ENCODE data around the gene TXNRD3. TPM values are rescaled to one million over a fixed set of nuclear protein-coding genes. Genes with fewer than 3 reads are reported as not detected.

TXNRD3 gene
- total RNA-seq, 1 experiment from 2014 or later: 6.9 TPM

- no peak for DNase-seq (ENCODE audit: low spot score)
- Mint-ChIP-seq H3K27me3 (ENCODE audit: low read depth) (peaks cover 7% of the 10 kb centered on the region), H3K27ac (no peak overlapping the region), H3K4me1 (peaks cover 6% of the 10 kb centered on the region), H3K9me3 (peaks cover 19% of the 10 kb centered on the region), H3K36me3 (peaks cover 3% of the 10 kb centered on the region; the same call in 1 of the 2 replicates), H3K4me3 (no peak overlapping the region)
- POLR2A ChIA-PET: no interaction called here
- CTCF ChIA-PET: interaction anchor here (0.6 to 1.2 kb wide), 3 partner anchors 12 to 311 kb away, joined by 3 to 4 read pairs (median 3); partner anchors contain the start of gene PLXNA1
- no peak for ATAC-seq
- no peak for TF ChIP-seq CBFB (CRISPR knock-in tag; IDR thresholded peaks at IDR 0.05; ENCODE audit: low read depth)
- no peak for TF ChIP-seq PRDM15 (CRISPR knock-in tag; IDR thresholded peaks at IDR 0.05)
- no peak for TF ChIP-seq IRF2 (CRISPR knock-in tag; IDR thresholded peaks at IDR 0.05; ENCODE audit: borderline replicate concordance, low read depth)
- TF ChIP-seq ELF4 (CRISPR knock-in tag; IDR thresholded peaks at IDR 0.05; ENCODE audit: low read depth): no peak
- TF ChIP-seq RORB (CRISPR knock-in tag; IDR thresholded peaks at IDR 0.05): no peak
- TF ChIP-seq GABPB1 (CRISPR knock-in tag; IDR thresholded peaks at IDR 0.05): no peak
- no peak for TF ChIP-seq ETV6 (CRISPR knock-in tag; IDR thresholded peaks at IDR 0.05)
- TF ChIP-seq ZSCAN18 (CRISPR knock-in tag; IDR thresholded peaks at IDR 0.05): no peak
- TF ChIP-seq ZNF232 (CRISPR knock-in tag; IDR thresholded peaks at IDR 0.05): no peak
- no peak for TF ChIP-seq EMX1 (CRISPR knock-in tag; IDR thresholded peaks at IDR 0.05)
- TF ChIP-seq CTCF (IDR thresholded peaks at IDR 0.05): no peak
- no peak for TF ChIP-seq ATF2 (CRISPR knock-in tag; IDR thresholded peaks at IDR 0.05; ENCODE audit: borderline replicate concordance, low read depth)
- TF ChIP-seq USF1 (CRISPR knock-in tag; IDR thresholded peaks at IDR 0.05): no peak
- no peak for TF ChIP-seq ATF1 (CRISPR knock-in tag; IDR thresholded peaks at IDR 0.05)
Measured at GRCh38 chr3:126671521-126671920, 16.6 kb upstream of the TXNRD3 start.

- DNase-seq (ENCODE audit: low spot score): no peak
- Mint-ChIP-seq H3K27me3 (ENCODE audit: low read depth) (peaks cover 3% of the 10 kb centered on the region; the same call in 1 of the 2 replicates), H3K9me3 (peaks cover 6% of the 10 kb centered on the region), H3K27ac (no peak overlapping the region), H3K36me3 (no peaks in the 10 kb centered on the region), H3K4me1 (peaks cover 6% of the 10 kb centered on the region), H3K4me3 (no peak overlapping the region)
- ChIA-PET CTCF (interaction anchor here (0.8 to 1.6 kb wide), 2 partner anchors 9 to 84 kb away, joined by 3 to 5 read pairs; no protein-coding TSS in a partner anchor), POLR2A (no interaction called here)
- no peak for ATAC-seq
- TF ChIP-seq ATF3 (CRISPR knock-in tag; conservative IDR thresholded peaks at IDR 0.05): no peak
- TF ChIP-seq GTF2I (CRISPR knock-in tag; conservative IDR thresholded peaks at IDR 0.05): no peak
- no peak for TF ChIP-seq MYBL2 (CRISPR knock-in tag; IDR thresholded peaks at IDR 0.05)
- no peak for TF ChIP-seq CBFB (CRISPR knock-in tag; IDR thresholded peaks at IDR 0.05; ENCODE audit: low read depth)
- TF ChIP-seq CREM (CRISPR knock-in tag; IDR thresholded peaks at IDR 0.05): no peak
- TF ChIP-seq ZMAT4 (CRISPR knock-in tag; IDR thresholded peaks at IDR 0.05): no peak
- no peak for TF ChIP-seq USF2 (CRISPR knock-in tag; IDR thresholded peaks at IDR 0.05)
- no peak for TF ChIP-seq HMGA2 (CRISPR knock-in tag; IDR thresholded peaks at IDR 0.05)
Measured at GRCh38 chr3:126668450-126669401, 13.8 kb upstream of the TXNRD3 start.

All from WTC11 (cell line).